Skeletal muscle tissue (tissue), 4 donors: Measurements from ENCODE around the gene RPS14. TPM values are rescaled to one million over a fixed set of nuclear protein-coding genes. Genes with fewer than 3 reads are reported as not detected.

Experiments
- H3K27ac ChIP-seq: one replicate; pipeline ENCODE4 v1.7.0; 2013; ENCODE audit warnings: mild to moderate bottlenecking, low read depth, low read length, inconsistent platforms
- H3K27me3 ChIP-seq, 3 donors: one replicate each; pipeline ENCODE4 v1.7.0; 2013; ENCODE audit warnings: low read length in 3 of 3; ENCODE audit not compliant: control insufficient read depth in 3 of 3, insufficient read depth in 3 of 3
- H3K36me3 ChIP-seq, 3 donors: one replicate each; pipeline ENCODE4 v1.7.0; 2013; ENCODE audit warnings: low read length in 3 of 3; ENCODE audit not compliant: control insufficient read depth in 3 of 3, insufficient read depth in 3 of 3
- H3K4me1 ChIP-seq, 3 donors: one replicate each; pipeline ENCODE4 v1.7.0; 2013; ENCODE audit warnings: low read length in 3 of 3, mild to moderate bottlenecking in 3 of 3; ENCODE audit not compliant: control insufficient read depth in 3 of 3, insufficient read depth in 3 of 3
- H3K4me3 ChIP-seq, 3 donors: one replicate each; pipeline ENCODE4 v1.7.0; 2013; ENCODE audit warnings: low read length in 3 of 3
- H3K9ac ChIP-seq, 3 donors: one replicate each; pipeline ENCODE4 v1.7.0; 2013; ENCODE audit warnings: low read length in 3 of 3, mild to moderate bottlenecking in 3 of 3, moderate library complexity in 2 of 3, low read depth in 1 of 3
- H3K9me3 ChIP-seq, 3 donors: one replicate each; pipeline ENCODE4 v1.7.0; 2013; ENCODE audit warnings: low read length in 3 of 3; ENCODE audit not compliant: control insufficient read depth in 3 of 3
- total RNA-seq: library from RNA; depleted of rRNA; stranded (reverse); fragments of >200 nt; gene quantifications from one replicate; pipeline ENCODE4 v1.2.3, GENCODE V29; 2014
- donor health status: Osteomylitis.

The RPS14 gene
- total RNA-seq, 1 donor from 2014 or later, result 6,829 TPM

DNA sequence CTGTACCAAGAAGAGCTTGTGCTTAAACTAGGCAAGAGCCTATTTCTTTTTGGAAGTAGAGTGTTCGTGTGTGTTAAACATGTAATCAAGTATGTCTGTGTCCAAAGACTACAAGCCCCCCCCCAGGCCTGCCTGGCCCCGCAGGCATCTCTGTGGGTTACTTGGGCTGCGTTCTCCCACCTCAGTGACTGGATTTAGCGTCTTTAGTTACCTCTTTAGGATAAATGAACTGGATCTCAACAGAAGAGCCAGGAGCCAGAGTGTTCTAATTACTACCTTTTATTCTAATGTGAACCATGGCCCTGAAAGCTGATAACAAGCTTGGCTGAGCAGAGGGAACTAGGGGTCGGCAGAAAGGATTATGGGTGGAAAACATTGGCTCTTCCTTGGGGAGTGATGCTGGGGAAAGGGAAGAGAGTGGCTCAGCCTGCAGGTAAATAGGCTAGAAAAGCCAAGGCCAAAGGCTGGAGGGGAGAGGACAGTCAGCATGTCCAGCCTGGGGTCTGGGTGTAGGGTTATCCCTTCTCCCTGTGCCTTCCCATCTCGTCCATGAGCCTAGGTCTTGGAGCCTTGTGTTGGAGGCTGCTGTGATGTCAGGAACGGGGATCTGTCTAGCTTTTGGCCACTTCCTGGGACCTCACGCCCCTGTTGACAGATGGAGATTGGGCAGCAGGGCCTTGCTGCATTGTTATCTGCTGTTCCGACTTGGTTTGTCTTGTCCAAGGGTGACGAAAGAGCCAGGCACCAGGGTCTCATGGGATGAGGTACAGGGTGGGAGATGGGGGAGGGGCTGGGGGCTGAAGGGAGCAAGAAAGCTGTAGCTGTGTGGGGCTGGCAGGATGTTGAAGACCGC is 47.9 kb downstream of the RPS14 start:
- H3K36me3 ChIP-seq, result peaks cover 43 to 64% (median 61%) of the 10 kb centered on the region in 3 donors

DNA sequence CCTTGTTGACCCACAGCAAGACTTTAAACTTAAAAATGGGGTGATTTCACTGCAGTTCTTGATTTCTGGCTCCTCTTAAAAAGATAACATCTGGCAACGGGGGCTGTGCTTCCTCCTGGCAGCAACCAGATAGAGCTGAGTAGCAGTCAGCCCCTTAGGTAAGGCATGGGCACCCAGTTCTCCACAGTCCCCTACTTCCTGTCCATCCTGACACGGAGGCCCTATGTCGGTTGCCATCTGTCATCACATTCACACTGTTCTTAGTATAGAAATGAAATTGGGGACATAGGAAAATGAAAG is 48.5 kb downstream of the RPS14 start:
- Histone ChIP-seq H3K9ac (no peak overlapping the region), H3K36me3 (peaks cover 48 to 63% (median 62%) of the 10 kb centered on the region in 3 donors), H3K4me3 (no peak overlapping the region), H3K27ac (no peak overlapping the region), H3K27me3 (no peaks in the 10 kb centered on the region), H3K4me1 (no peaks in the 10 kb centered on the region), H3K9me3 (no peaks in the 10 kb centered on the region)

More for the DNA sequence above, 47.9 kb downstream of the RPS14 start:
- H3K27ac ChIP-seq, result no peak overlapping the region
- no peak overlapping the region for H3K9ac ChIP-seq
- no peaks in the 10 kb centered on the region for H3K4me1 ChIP-seq
- H3K9me3 ChIP-seq, result no peaks in the 10 kb centered on the region
- H3K27me3 ChIP-seq, result no peaks in the 10 kb centered on the region
- H3K4me3 ChIP-seq, result no peak overlapping the region

DNA sequence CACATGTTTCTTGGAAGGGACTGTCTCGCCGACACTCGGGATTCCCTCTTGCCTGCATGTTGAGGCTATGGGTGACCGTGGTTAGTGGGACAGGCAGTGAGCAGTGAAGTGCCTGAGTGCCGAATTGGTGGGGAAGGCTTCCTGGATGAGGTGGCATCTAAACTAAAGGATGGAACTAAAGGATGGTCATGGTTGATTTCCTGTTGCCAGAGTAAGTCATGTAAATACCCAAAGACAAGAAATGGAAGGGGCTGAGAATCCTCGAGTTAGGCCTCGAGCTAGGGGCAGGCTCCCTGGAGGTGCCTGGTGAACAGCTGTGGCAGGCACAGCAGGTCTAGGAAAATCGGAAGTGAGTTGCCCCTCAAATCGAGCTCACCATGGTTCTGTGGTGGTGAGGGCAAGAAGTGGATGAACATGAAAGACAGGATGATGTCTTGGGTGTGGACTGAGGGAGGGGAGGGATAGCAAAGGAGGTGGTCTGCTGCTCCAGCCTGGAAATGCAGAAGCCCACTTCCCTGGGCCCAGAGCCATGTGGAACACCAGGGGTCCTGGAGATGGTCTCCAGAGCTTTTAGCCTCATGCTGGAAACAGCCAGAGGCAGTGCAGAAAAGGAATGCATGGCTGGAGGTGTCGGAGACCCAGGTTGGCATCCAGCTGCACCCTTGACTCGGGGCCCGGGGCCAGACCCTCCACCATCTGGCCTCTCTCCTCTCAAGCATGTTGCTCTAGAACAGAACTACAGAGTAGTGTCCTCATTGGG is 49.0 kb downstream of the RPS14 start:
- H3K4me1 ChIP-seq, result no peaks in the 10 kb centered on the region
- no peak overlapping the region for H3K27ac ChIP-seq
- H3K36me3 ChIP-seq, result peaks cover 51 to 67% (median 67%) of the 10 kb centered on the region in 3 donors
- no peaks in the 10 kb centered on the region for H3K27me3 ChIP-seq
- no peak overlapping the region for H3K9ac ChIP-seq
- H3K9me3 ChIP-seq, result no peaks in the 10 kb centered on the region
- H3K4me3 ChIP-seq, result no peak overlapping the region

DNA sequence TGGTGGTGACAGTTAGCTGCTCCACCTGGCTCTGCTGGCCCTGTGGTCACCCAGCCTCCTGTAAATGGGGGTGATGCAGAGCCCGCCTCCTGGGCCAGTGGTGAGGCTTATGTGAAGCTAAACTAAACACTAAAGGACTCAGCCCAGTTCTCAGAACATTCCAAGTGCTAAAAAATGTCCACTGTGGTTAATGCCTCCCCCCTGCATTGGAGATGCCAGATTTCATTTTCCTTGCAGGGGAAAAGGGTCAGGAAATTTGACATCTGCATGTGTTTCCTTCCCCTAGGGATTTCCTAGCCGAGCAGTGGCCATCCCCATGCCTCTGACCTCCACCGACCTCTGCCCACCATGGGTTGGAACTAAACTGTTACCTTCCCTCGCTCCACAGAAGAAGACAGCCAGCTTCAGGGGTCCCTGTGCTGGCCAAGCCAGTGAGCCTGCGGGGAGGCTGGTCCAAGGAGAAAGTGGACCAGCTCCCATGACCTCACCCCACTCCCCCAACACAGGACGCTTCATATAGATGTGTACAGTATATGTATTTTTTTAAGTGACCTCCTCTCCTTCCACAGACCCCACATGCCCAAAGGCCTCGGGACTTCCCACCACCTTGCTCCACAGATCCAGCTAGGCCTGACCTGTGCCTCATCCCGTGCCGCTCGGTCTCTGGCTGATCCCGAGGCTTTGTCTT is 49.9 kb downstream of the RPS14 start:
- Histone ChIP-seq H3K9ac (no peak overlapping the region), H3K4me3 (no peak overlapping the region), H3K36me3 (peaks cover 56 to 70% (median 67%) of the 10 kb centered on the region in 3 donors), H3K4me1 (no peaks in the 10 kb centered on the region), H3K27me3 (no peaks in the 10 kb centered on the region), H3K27ac (no peak overlapping the region), H3K9me3 (no peaks in the 10 kb centered on the region)

DNA sequence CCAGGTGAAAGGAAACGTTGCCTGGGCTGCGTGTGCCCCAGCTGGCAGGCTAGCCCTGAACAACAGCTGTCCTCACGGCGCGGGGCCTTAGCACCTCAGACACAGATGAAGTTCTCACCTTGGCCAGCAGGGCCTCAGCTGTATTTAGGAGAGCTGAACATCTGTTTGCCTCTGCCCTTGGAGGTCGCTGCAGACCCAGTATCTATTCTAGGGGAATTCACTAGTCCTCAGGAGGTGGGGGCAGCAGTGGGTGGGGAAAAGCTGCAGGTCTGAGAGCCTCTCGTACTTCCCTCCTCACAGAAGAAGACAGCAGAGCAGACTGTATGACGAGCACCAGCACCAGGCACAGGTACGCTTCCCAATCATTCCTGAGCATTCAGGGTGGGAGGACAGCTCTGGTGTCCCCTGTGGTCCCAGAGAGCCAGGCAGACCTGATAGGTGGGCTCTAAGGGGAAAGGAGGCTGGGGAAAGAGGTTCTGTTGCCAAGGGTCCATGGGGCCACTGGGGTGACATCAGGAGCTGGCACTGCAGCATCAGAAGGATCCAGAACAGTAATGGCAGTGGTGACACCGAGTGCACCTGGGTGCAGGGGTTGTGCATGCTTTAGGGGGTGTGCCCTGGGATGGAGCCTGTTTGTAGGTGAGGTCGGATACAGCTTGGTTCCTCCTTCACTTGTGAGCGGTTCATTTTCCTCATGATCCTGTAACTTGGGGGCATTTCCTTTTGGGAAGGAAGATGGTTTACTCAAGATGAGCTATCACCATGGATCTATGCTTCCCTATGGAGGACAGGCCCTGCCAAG is 50.6 kb downstream of the RPS14 start:
- Histone ChIP-seq H3K27me3 (no peaks in the 10 kb centered on the region), H3K9me3 (no peaks in the 10 kb centered on the region), H3K4me3 (no peak overlapping the region), H3K9ac (no peak overlapping the region), H3K27ac (no peak overlapping the region), H3K4me1 (no peaks in the 10 kb centered on the region), H3K36me3 (peaks cover 61 to 74% (median 73%) of the 10 kb centered on the region in 3 donors)

DNA sequence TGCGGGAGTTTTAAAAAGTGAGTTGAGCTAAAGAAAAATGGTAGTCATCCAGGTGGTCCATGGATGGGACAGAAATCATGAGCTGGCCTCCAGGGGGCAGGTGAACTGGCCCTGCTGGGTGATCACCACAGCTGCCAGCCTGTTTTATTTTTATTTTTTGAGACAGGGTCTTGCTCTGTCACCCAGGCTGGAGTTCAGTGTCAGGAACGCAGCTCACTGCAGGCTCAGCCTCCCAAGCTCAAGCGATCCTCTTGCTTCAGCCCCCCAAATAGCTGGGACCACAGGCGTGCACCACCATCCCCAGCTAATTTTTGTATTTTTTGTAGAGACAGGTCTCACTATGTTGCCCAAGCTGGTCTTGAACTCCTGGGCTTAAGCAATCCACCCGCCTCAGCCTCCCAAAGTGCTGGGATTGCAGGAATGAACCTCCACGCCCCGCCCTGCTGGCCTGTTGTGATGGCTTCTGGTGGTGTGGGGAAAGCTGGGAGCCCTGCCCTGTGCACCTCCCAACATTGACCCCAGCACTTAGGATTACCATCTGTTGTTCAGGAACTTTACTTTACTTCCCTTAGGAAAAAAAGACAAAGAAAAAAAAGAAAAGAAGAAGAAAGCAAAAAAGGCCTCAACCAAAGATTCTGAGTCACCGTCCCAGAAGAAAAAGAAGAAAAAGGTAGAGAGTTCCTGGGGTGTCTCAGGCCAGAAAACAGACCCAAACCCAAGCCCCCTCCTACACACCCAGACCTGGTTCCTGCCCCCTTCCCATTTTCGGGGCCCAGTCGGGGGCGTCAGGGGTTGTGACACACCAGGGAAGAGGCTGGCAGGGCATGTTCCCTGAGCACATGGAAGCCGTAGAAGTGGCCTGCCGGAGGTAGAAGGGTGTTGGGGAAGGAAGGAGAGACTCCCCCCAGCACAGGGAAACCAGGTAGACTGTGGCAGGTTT is 51.5 kb downstream of the RPS14 start:
- H3K9ac ChIP-seq, result no peak overlapping the region
- no peaks in the 10 kb centered on the region for H3K4me1 ChIP-seq
- no peaks in the 10 kb centered on the region for H3K9me3 ChIP-seq
- H3K36me3 ChIP-seq, result peaks cover 66 to 79% (median 78%) of the 10 kb centered on the region in 3 donors
- no peak overlapping the region for H3K4me3 ChIP-seq
- no peak overlapping the region for H3K27ac ChIP-seq
- H3K27me3 ChIP-seq, result no peaks in the 10 kb centered on the region

DNA sequence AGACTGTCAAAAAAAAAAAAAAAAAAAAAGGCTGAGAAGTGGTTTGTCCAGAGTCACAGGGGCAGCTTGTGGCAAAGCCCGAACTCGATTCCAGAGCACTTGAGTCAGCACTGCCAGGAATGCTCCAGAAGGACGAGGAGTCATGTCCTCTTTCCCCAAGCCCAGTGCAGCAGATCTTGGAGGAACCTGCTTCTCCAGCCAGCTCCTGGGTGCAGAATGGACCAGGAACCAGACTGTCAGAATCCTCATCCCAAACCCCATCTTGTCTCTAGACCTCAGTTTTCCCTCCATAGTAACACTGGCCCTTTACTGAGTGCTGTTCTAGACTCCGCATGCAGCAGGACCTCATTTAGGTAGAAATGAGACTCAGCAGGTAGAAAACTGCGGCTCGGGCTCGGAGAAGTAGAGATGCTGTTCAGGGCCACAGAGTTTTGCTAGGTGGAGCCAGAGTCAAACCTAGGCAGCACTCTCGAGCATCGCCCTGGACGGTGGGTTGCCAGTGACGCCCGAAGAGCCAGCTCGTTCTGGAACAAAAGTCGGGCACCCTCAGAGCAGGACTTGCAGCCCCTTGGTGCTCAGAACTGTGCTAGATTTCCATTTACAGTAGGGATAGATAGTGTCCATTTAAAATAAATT is 52.3 kb downstream of the RPS14 start:
- Histone ChIP-seq H3K27me3 (no peaks in the 10 kb centered on the region), H3K4me3 (no peak overlapping the region), H3K36me3 (peaks cover 65 to 79% (median 77%) of the 10 kb centered on the region in 3 donors)

DNA sequence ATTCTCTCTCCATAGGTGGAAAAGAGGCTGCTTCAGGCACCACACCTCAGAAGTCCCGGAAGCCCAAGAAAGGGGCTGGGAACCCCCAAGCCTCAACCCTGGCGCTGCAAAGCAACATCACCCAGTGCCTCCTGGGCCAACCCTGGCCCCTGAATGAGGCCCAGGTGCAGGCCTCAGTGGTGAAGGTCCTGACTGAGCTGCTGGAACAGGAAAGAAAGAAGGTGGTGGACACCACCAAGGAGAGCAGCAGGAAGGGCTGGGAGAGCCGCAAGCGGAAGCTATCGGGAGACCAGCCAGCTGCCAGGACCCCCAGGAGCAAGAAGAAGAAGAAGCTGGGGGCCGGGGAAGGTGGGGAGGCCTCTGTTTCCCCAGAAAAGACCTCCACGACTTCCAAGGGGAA is 53.3 kb downstream of the RPS14 start:
- H3K4me3 ChIP-seq, result no peak overlapping the region
- H3K4me1 ChIP-seq, result no peaks in the 10 kb centered on the region
- no peak overlapping the region for H3K9ac ChIP-seq
- no peaks in the 10 kb centered on the region for H3K9me3 ChIP-seq
- H3K27ac ChIP-seq, result no peak overlapping the region
- H3K36me3 ChIP-seq, result peaks cover 74 to 83% (median 80%) of the 10 kb centered on the region in 3 donors
- H3K27me3 ChIP-seq, result no peaks in the 10 kb centered on the region

More for the DNA sequence above, 52.3 kb downstream of the RPS14 start:
- Histone ChIP-seq H3K4me1 (no peaks in the 10 kb centered on the region), H3K9ac (no peak overlapping the region), H3K9me3 (no peaks in the 10 kb centered on the region), H3K27ac (no peak overlapping the region)
